ENCODE data around the gene TNFRSF4. TPM values are rescaled to one million over a fixed set of nuclear protein-coding genes. Genes with fewer than 3 reads are reported as not detected.

The TNFRSF4 gene
- total and polyA plus RNA-seq, 2 of the 13 experiments (the other 11 are each of a cell fraction or from before 2014, with no cell fraction given), result not detected

GRCh38 chr1:1232208-1232795 is 18.3 kb upstream of the TNFRSF4 start, which contains the start of gene B3GALT6:
Gene B3GALT6 (plus strand): TSS chr1:1232237. CDS start chr1:1232279, 42 bp downstream.
- BruUV-seq (replicated peaks), result no TSS peak
- TF ChIP-seq BRD4 (CRISPR knock-in tag; IDR thresholded peaks at IDR 0.05) (0 out of 2 replicates have a peak, but pooled peaks have one; percentile 34), ZHX2 (IDR thresholded peaks at IDR 0.05; ENCODE audit: low read depth) (peak; percentile 16; the same call in 1 of the 2 replicates), ZHX2 (CRISPR knock-in tag; IDR thresholded peaks at IDR 0.05; ENCODE audit: borderline replicate concordance) (no peak; the same call in 1 of the 2 replicates), WIZ (CRISPR knock-in tag; IDR thresholded peaks at IDR 0.05) (no peak), RAD21 (CRISPR knock-in tag; IDR thresholded peaks at IDR 0.05) (peak; percentile 45; the same call in 1 of the 2 replicates), KLF12 (CRISPR knock-in tag; IDR thresholded peaks at IDR 0.05; ENCODE audit: borderline replicate concordance) (no peak), CERS6 (CRISPR knock-in tag; IDR thresholded peaks at IDR 0.05) (no peak), ZUFSP (CRISPR knock-in tag; IDR thresholded peaks at IDR 0.05; ENCODE audit: borderline replicate concordance) (no peak), FOXO4 (CRISPR knock-in tag; conservative IDR thresholded peaks at IDR 0.05) (0 out of 2 replicates have a peak, but pooled peaks have one; percentile 69), ZMYM4 (CRISPR knock-in tag; IDR thresholded peaks at IDR 0.05) (0 out of 2 replicates have a peak, but pooled peaks have one; percentile 4), PRMT3 (CRISPR knock-in tag; IDR thresholded peaks at IDR 0.05; ENCODE audit: borderline replicate concordance, low read depth) (0 out of 2 replicates have a peak, but pooled peaks have one; percentile 63), ARNT2 (CRISPR knock-in tag; IDR thresholded peaks at IDR 0.05; ENCODE audit: low read depth) (peak; percentile 20; the same call in 1 of the 2 replicates), ZNF263 (CRISPR knock-in tag; IDR thresholded peaks at IDR 0.05) (no peak)

More at GRCh38 chr1:1232208-1232795, 18.3 kb upstream of the TNFRSF4 start, which contains the start of gene B3GALT6:
- H3K4me1 ChIP-seq (ENCODE audit: insufficient read depth, low read length), result peaks cover 65% of the 10 kb centered on the region
- WGBS (ENCODE audit: low lambda C conversion rate), result 69% methylated on average over 16 of the region's 100 CpGs
- ChIA-PET CTCF (ENCODE audit: low intra/inter-chr PET ratio, low total read pairs) (interaction anchor here (0.8 kb wide), 1 partner anchor 110 kb away, joined by 3 read pairs; no protein-coding TSS in a partner anchor), POLR2A (interaction anchor here (1.1 to 2.7 kb wide), 3 partner anchors 64 to 108 kb away, joined by 3 to 25 read pairs (median 3); no protein-coding TSS in a partner anchor)
- H3K4me2 ChIP-seq (ENCODE audit: low read depth, low read length), result peak within 1 kb of the TSS; percentile 85
- peak within 1 kb of the TSS; percentile 73 to 93 (median 91) for H3K4me3 ChIP-seq (replicated peaks in 1 of 3; ENCODE audit: insufficient read depth in 1 of 3, low read depth in 2 of 3, low read length in 3 of 3)
- no peak within 1 kb of the TSS for H2AFZ ChIP-seq (ENCODE audit: low read length)
- DNase-seq (ENCODE audit: low spot score), result no peak
- no peaks in the 10 kb centered on the region for H4K20me1 ChIP-seq (ENCODE audit: insufficient read depth, low read length)
- H3K9ac ChIP-seq (ENCODE audit: insufficient read depth, low read depth, low read length), result peak within 1 kb of the TSS; percentile 98
- FAIRE-seq, result no peak
- in situ Hi-C loops (cut with HindIII; ENCODE audit: extremely low pct_ligation_motif_present, low pct_unique_long_range_greater_than_20kb) (no loop called here), intact Hi-C loops (cut with micrococcal nuclease; ENCODE audit: unreplicated experiment) (loop anchor here (5.0 to 10.0 kb wide), 3 partner anchors 58 to 228 kb away; partner anchors contain the start of genes HES4 and TTLL10)
- no peak for ATAC-seq
- H3K27ac ChIP-seq (ENCODE audit: extremely low read length, insufficient read depth, low read length), result peak within 1 kb of the TSS; percentile 88
- peaks cover 37% of the 10 kb centered on the region for H3K79me2 ChIP-seq (ENCODE audit: insufficient read depth, low read length)
- H3K27me3 ChIP-seq (ENCODE audit: control insufficient read depth in 1 of 2, insufficient read depth in 2 of 2, low read length in 2 of 2), result no peaks in the 10 kb centered on the region; a peak in 2 of 5 replicates
- H3K9me3 ChIP-seq (ENCODE audit: low read length), result no peaks in the 10 kb centered on the region
- peaks cover 9 to 16% of the 10 kb centered on the region in 2 experiments; a peak in 4 of 5 replicates for H3K36me3 ChIP-seq (replicated peaks in 1 of 2; ENCODE audit: control insufficient read depth in 1 of 2, insufficient read depth in 2 of 2, low read length in 2 of 2)
